ENCODE data around the gene ADAMTSL3. TPM values are rescaled to one million over a fixed set of nuclear protein-coding genes. Genes with fewer than 3 reads are reported as not detected.
"Not testable (repeated sequence)": the region's sequence is repeated elsewhere in the genome, so short reads cannot be mapped to it uniquely, and the experiment has no call there.

ADAMTSL3 gene
- total RNA-seq, 1 donor, result under 0.01 TPM

- not testable (repeated sequence) for DNase-seq (ENCODE audit: low read depth in 2 of 3, low spot score in 2 of 3)
Observed at GRCh38 chr15:84079325-84079884, 425.5 kb downstream of the ADAMTSL3 start.

- DNase-seq (ENCODE audit: low read depth in 2 of 3, low spot score in 2 of 3), result peak in 2 of 3 donors; percentile 33 to 45
Observed at GRCh38 chr15:84079885-84080777, 426.2 kb downstream of the ADAMTSL3 start.

GRCh38 chr15:84080778-84081084, 426.8 kb downstream of the ADAMTSL3 start:
- DNase-seq (ENCODE audit: low read depth in 2 of 3, low spot score in 2 of 3), result not testable (repeated sequence)

- DNase-seq (ENCODE audit: low read depth in 2 of 3, low spot score in 2 of 3), result no peak
Observed at GRCh38 chr15:84081391-84082168, 427.7 kb downstream of the ADAMTSL3 start.

GRCh38 chr15:84082739-84083138, 428.8 kb downstream of the ADAMTSL3 start:
- DNase-seq (ENCODE audit: low read depth in 2 of 3, low spot score in 2 of 3), result no peak

- DNase-seq (ENCODE audit: low read depth in 2 of 3, low spot score in 2 of 3), result not testable (repeated sequence)
Observed at GRCh38 chr15:84086071-84086470, 432.1 kb downstream of the ADAMTSL3 start.

Small RNA genes within 50 kb of the gene (small RNA-seq; reads per million reads assigned to genes)
- gene RNU6-1339P, result not detected
- gene RNU6-401P, result not detected

Other genes with a start within 250 kb of the ADAMTSL3 start
- 0.27 TPM for gene SH3GL3, start 206.8 kb upstream of the ADAMTSL3 start, total RNA-seq

Measured in hematopoietic multipotent progenitor cell (in vitro differentiated cells).